NCI-H774 (cell line): Measurements from ENCODE around the gene TACR1.
"Not testable (repeated sequence)": the region's sequence is repeated elsewhere in the genome, so short reads cannot be mapped to it uniquely, and the experiment has no call there.

ENCODE experiments used
- DNase-seq: peaks from one replicate; lab custom pipeline; 2025; lab: John Stamatoyannopoulos, UW

Gene TACR1

DNA sequence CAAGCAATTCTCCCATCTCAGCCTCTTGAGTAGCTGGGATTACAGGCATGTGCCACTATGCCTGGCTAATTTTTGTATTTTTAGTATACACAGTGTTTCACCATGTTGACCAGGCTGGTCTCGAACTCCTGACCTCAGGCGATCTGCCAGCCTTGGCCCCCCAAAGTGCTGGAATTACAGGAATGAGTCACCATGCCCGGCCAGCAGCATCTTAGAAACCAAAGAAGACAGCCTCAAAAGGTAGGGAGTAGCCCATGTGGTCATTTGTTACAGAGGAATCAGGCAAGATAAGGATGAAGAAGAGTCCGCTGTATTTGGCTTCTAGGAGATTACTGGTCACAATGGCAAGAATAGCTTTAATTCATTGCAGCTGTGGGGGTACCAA, 53.1 kb downstream of the TACR1 start:
- DNase-seq: not testable (repeated sequence)

DNA sequence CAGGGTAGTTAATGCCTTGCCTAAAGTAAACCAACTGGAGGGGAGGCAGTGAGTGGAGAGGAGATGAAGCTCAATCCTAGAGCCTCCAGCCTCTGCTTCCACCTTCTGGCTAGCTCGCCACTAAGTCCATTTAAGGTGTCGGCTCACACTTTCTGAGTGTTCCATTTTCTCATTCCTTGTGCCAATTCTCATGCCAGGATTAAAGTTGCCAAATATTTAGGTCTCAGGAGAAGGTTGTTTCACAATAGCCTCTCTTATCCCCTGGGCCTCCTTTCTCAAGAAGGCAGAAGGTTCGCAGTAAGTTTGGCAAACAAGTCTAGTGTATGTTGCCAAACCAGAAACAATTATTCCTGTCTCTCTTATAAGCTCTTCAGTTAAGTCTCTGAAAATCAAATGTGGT, 57.2 kb downstream of the TACR1 start:
- DNase-seq: no peak

DNA sequence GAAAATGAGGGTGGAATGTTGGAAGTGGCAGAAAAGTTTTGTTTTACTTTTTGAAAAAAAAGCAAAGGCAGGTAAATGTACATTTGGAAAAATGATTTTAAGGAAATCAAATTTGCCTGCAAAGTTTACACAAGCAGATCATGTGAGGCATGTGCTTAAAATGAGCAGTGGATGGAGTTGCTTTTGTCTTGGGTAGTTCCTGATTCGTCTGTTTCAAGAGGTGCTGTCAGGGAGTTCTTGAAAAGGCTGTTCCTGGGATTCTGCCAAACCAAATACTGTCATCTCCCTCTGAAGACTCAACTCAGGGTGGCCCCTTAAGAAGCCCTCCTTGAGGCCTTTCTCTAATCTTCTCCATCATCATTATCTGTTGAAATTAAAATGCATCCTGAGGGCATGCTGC, 59.0 kb downstream of the TACR1 start:
- DNase-seq: no peak

DNA sequence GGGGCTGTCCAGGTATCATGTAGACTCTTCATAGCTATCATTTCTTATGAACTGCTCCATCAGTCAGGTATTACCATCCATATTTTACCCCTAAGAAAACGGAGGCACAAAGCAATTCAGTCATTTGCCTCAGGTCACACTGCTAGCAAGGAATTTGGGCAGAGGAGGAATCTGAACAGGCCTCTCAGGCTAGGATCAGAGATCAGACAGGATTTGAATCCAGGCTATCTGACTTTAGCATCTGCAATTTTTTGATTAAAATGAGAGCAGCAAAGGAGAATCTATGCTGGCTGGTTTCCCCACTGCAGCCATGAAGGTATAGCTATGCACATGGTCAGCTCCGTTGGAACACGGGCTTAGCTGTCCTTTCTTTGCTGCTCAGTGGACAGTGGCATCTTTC, 60.1 kb downstream of the TACR1 start:
- DNase-seq: no peak

DNA sequence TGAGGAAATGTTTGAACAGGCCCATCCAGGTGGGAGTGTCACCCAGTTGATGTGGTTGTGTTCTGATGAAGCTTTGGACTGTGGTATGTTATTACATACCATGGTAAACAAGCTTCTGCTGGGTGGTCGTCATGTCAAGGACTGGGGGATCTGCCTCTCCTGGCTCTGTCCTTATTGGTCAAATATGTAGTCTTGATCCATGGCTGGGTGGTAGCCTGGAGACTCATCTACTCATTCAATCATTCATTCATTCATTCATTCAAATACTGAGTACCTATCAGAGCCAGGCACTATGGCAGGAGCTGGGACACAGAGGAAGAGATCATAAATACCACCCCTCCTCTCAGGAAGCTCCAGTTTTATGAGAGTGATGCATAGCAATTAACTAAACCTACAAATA, 60.8 kb downstream of the TACR1 start:
- DNase-seq: no peak

DNA sequence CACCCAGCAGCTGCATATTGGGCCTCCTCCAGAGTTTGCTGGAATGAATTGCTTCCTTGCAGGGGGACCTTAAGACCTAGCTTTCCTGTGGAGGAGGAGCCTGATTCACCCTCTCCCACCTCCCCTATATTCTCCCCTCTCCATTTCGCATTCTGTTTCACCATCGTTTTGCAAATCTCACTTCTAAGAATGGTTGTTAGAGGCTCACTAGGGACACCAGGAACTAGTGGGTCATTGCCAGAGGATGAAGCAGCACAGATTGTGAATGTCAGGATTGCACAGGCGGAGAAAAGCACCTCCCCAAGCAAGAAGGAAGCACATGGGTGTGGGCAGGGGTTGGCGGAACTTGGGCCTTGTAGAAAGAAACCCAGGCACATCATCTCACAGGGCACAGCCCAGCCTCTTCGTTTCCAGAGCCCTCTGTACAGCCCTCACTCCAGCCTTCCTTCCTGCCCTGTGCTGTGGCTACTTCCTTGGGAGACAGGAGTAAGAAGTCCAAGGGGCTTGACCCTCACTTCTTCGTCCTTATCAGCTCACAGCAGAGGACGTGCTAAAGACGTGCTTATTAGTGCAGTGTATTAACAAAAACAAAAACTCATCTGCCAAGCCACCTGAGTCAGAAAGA, 63.4 kb downstream of the TACR1 start:
- DNase-seq: no peak

DNA sequence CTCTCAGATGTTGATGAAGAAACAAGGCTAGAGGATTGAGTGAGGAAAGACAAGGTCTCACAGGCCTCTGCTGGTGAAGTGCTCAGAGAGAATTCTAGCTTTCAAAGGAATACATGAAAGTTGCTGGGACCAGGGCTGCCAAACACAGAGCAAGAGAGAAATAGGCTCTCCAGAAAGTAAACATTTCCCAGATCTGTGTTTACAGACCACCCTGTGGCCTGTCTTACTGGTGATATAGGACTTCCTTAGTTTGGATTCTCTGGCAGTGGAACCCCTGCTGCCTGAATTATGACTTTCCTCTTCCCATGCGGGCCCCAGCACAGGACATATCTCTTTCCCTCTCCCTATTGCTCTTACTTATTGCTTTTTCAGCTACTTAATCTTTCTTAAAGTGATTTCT, 64.5 kb downstream of the TACR1 start:
- DNase-seq: no peak

DNA sequence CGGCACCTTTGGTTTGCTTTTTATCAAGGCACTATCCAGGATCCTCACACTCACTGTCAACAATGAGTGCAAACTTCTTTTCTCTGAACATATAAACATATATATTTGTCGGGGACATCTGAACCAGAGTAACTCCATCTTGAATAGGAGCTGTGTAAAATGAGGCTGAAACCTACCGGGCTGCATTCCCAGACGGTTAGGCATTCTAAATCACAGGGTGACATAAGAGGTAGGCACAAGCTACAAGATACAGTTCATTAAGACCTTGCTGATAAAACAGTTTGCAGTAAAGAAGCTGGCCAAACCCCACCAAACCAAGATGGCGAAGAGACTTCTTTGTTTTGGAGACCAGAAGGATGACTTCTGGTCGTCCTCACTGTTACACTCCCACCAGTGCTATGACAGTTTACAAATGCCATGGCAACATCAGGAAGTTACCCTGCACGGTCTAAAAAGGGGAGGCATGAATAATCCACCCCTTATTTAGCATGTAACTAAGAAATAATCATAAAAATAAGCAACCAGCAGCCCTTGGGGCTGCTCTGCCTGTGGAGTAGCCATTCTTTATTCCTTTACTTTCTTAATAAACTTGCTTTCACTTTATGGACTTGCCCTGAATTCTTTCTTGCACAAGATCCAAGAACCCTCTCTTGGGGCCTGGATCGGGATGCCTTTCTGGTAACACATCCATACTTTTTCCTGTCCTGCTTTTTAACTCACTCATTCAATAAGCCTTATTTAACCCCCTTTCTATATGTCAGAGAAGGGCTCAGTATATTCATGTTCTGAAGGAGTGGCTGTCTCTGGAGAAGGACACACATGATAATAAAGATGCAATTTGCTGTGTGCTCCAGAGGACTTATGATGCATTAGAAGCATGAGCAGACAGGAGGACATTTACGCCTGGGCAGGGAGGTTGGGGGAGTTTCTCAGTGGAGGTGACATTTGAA, 65.4 kb downstream of the TACR1 start:
- DNase-seq: no peak

DNA sequence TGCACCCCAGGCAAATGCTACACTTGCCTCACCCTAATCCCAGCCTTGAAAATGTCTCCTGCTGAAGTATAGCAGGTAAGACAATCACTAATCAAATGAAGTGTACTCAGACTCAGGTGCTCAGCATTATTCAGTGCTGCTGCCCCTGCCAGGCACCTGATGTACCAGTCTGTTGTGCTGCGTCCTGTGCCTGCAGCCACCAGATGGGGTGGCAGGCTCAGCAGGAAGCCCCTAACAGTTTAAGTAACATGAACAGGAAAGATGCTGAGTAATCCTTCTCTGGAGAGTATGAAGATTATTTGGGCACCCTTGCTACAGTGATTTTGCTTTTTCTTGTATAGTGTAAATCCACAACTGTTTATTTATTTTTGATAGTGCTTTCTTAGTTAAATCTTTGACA, 69.1 kb downstream of the TACR1 start:
- DNase-seq: no peak

DNA sequence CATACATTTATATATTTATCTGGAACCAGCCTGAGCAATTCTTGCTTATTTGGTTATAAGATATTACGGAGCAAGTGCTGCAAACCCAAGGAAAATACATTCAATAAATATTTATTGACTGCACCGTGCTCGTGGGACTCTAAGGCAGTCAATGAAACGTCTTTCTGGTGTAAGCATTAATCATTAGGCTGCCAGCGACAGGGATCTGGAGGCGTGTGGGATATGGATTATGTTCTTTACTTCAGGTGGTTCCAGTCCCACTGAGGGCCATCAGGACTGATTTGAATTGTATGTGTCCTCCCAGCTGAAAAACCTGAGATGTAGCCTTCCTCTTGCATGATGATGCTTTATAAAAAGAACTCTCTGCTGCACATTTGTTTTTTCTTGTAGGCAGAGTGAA, 75.4 kb downstream of the TACR1 start:
- DNase-seq: no peak

DNA sequence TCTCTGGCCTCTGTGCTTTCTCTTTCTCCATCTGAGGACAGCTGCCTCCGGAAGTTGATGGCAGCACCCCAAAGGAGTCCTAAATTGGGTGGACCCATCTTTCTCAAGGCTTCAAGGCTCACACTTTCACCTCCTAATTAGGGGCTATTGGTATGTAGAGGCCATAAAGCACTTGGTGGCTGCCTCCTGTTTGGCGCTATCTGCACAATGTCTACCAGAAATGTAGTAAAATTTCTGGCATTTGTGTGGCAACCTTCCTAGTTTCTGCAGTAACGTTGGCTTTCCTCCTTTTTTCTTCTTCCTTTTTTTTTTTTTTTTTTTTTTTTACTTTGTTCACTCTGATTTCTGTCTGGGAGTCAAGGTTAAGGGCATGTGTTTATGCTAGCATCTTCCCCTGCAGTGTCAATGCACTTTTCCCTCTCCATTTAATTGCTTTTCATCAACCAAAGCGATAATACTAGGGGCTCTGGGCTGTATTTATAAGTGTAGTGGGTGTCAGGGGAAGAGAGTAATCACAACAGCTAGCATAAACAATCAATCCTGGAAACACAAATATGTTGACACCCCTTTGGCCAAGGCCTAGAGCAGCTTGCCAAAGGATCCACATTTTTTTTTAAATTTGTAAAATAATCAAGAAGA, 86.0 kb downstream of the TACR1 start:
- no peak for DNase-seq

DNA sequence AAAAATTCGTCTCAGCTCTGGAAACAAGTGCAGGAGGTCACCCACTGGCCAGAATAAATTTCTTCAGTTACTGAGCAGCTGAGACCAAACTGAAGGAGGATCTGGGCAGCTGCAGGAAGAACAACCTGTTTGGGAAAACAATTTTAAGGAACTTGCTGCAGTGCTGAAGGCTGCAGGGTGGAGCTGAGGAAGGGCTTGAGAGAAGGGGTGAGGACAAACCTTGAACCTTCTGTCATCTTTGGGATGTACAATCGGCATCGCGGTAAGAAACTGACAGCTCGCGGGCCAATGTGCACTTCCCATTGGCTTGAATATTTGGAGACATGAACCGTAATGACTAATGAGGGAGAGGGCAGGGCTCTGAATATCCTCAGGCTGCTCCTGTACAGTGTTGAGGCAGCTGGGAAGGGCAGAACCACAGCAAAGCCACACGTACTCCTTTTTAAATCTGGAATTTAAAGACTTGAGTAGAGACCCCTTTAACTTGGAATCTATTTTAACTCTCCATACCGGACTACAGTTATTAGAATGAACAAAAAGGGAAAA, 90.3 kb downstream of the TACR1 start:
- DNase-seq: no peak

DNA sequence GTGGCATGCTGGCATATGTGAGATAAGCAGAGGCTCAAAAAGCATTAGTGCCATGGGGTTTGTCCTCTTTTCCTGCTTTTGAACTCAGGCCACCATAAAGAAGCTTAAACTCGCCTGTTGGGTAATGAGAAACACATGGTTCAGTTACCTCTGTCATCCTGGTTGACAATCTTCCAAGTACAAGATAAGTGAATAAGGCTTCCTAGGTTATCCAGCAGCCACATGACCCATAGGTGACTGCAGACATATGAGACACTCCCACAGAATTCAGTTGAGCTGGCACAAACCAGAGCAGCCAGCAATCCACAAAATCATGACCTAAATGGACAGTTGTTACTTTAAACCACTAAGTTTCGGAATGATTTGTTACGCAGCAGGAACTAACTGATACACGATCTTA, 97.3 kb downstream of the TACR1 start:
- no peak for DNase-seq

DNA sequence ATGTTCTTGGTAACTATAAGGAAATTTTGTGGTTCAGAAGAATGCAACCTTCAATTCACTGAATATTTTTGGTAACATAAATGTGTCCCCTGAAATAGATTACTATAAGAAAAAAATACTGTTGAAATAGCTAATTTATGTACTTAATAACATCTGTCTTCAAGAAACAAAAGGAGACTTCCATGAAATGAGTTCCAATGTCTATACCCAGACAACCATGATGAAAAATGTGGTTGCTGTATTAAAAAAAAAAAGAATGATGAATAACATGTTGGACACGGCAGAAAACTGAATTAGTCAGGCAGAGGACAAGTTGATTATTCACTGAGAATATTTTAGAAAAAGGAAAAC, 98.5 kb downstream of the TACR1 start:
- no peak for DNase-seq

DNA sequence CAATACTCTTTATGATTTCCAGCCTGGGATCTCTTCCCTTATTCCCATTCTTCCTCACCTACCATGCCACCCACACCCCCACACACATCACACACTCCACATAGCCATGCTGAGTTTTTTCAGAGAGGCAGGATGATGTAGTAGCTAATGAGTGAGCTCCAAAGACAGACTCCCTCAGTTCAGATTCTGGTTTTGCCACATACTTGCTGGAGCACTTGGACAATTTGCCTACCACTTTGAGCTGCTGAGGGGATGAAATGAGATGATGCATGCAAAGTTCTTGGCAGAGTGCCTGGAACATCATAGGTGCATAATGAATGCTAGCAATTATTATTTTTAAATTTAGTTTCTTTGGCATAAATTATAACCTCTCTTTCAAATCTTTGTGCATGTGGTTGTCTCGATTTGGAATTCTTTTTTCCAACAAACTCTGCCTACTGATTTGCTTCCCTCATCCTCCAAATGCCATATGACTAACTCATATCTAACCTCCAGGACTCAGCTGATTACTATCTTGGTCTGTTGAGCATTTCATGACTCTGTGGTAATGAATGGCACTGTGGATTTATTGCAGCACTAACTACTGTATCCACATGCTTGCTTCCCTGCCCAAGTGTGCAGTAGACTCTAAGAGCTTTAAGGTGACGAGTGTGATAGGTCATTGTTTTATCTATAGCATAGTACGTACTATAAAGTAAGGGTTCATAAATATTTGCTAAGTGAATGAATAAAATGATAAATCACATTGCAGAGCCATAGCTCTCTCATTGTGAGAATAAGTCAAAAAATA, 99.1 kb downstream of the TACR1 start:
- DNase-seq: no peak

DNA sequence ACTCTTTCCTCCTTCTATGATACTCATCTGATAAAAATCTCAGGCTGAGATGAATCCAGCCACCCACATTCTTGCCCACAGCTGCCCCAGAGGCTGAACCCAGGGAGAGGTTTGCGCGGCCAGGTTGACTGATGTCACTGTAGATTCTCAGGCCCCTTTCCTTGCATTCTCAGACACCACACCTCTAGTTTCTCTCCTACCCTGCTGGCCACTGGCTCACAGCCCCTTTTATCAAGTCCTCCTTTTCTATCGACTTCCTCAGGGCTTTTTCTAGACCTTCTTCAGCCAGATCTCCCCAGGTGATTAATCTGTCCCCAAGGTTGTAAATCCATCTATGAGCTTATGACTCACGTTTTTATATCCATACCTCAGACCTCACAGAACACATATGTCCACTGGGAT, 99.8 kb downstream of the TACR1 start:
- DNase-seq: no peak

DNA sequence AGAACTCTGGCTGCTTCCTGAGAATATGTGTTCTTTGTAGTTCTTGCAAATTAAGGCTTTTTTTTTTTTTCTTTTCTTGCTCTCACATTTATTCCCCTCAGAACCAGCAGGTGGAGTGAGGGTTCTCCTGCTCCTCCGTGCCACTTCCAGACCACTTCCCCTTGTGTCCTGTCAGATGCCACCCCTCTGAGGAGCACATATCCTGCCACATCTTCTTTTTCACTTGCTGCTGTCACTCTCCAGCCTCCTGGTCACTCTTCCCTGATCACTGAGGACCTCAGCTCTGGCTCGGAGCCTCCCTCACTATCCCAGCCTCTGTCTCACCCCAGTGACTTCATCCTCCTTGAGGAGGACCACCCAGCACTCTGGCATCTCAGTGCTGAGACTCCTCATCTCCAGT, 100.5 kb downstream of the TACR1 start:
- DNase-seq: no peak

DNA sequence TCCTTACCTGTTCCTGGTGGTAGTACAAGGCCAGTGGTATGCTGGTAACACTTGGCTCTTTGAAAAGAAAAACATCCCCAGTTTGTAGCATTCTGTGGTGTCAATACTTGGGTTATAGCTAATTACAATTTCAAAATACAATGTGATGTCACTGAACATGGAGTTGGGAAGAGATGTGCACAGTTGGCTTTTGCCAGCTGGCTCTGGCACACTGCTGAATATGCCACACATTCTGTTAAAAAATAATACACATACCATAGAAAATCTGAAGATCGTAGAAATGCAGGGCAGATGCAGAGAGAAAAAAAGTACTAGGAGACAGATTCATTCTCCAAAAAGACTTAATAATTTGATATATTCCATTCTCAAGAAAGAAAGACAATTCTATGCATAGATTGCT, 101.5 kb downstream of the TACR1 start:
- DNase-seq: no peak

DNA sequence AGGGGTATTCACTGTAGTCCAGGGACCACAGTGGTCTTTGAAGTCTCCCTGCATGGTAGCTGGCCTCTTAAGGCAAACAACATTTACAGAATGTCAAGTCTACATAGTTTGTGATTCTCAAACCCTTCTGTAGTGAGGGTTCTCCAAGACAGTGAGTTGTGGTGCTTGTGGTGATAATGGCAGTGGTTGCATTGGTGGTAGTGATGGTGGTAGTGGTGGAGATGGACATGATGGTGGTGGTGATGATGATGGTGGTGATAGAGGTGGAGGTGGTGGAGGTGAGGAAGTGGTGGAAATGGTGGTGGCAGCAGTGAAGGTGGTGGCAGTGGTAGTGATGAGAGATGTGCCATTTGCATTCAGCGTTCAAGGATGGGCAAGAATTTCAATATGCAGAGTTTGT, 104.9 kb downstream of the TACR1 start:
- no peak for DNase-seq

DNA sequence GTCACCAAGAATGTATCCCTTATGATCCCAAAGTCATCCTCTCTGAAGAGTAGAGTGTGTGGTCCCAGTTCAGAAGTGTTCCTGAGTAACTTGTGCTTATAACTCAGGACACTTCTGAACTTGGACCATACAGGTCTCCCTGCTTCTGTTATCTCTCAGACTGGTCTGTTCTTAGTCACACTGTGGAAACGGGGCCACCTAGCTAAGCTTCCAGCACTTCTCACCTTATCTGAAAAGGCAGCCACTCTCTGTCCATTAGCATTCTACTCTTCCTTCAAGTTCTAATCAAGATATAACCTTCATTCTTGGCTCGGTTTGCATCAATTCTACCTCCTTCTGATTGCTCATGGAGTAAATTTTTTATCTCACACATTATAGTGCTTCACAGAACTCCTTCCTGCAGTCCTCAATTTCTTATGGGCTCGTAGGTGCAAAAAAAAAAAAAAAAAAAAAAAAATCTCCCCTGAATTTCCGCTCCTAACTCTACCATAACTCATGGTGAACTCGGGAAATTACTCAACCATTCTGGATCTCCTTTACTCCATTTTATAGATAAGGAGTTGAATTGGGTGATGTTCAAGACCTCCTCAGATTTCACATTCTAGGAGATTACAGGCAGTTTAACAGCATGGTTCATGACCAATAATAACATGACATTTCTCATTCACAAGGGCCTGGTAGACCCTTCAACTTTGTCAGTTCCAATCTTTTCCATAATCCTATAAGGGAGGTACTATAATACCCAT, 108.4 kb downstream of the TACR1 start:
- no peak for DNase-seq

DNA sequence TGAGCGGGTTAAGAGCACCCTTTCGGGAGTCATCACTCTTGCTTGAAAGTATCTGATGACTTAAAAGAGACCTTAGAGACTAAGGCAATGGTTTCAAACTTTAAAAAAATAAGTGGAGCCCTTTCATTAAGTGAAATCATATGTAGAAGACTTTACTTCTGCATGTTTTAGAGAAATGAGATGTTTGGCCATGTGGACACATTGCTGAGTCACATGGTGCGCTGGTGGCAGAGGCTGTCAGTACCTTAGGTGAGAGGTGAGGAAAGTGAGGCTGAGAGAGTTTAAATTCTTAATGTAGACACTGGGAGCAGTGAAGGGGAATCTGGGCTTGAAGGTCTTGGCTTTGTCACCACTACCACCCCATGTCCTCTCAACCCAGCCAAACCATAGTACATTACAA, 109.8 kb downstream of the TACR1 start:
- DNase-seq: no peak

DNA sequence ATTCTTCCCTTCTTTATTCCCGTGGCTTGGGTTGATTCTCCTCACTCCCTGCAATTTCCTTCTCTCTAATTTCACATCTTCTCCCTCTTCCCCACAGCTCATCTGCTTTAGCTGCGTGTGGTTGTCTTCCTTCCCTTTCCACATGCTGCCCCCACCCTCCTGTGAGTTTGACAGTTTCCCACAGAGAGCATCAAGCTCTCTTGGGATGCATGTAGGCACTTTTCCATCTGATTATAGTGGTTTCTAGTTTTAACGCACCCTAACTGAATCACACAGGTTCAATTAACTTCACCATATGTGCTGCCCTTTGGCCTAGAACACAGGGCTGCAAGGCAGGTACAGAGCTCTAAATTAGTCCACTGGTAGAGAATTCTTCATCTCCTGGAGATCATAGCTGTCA, 110.5 kb downstream of the TACR1 start:
- DNase-seq: no peak
